ENCODE data around the gene ADAMTS2.

The ADAMTS2 gene

DNA sequence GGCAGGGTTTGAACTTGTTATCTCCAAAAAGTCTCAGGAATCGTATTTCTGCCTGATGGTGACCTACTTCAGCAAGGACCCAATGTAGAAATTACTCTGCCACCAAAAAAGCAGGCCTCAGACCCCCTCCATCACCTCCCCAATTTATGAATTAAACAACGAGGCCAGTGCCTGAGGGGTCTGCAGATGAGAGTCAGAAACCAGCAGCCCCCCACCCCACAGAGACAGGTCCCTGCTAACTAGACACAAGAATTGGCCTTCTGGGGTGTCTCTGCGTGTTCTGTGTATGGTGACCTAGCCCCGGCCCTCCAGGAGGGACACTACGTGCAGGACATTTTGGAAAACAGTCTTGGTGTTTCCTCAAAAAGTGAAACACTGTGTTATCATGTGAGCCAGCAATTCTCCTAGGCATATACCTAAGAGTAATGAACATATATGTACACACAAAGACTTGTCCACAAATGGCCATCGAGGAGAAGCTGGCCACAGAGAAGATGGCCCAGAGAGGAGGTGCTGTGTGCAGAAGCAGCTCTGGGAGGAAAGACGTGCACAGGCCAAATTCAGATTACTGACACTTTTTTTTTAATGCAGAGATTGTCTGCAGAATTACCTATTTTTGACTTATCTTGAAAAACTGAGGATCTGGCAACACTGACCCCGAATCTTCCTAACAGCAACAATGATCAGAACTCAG, 93.8 kb downstream of the ADAMTS2 start:
- no peak for DNase-seq

GRCh38 chr5:179250561-179251225, 94.6 kb downstream of the ADAMTS2 start:
- no peak for DNase-seq

DNA sequence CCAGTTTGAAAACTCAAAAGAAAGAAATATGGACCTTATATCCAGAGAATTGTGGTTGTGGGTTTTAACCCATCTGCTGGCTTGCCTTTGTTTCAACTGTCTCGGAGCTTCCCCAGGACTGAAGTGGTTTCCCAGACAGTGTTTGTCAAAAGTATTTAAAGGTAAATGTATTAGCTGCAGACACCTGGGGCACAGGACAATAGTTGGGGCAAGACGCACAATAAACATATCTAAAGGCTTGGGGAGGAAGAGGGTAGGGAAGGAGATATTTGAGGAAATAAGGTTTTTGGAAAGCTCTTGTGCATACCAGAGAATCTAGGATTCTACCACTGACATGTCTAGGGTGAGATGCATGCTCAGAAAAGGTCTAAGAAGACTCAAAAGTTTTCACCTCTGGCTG, 99.0 kb downstream of the ADAMTS2 start:
- no peak for DNase-seq

DNA sequence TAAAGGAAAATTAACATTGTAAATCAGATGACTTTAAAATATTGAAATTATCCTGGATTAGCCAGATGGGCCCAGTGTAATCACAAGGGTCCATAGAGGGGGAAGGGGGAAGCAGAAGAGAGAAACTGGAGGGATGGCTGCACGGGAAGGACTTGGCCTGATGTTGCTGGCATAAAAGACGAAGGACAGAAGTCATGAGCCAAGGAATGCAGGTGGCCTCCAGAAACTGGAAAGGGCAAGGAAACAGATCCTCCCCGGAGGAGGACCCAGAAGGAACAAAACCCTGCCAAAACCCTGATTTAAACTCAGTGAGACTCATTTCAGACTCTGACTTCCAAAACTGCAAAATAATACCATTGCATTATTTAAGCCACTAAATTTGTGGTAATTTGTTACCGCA, 100.2 kb downstream of the ADAMTS2 start:
- no peak for DNase-seq

GRCh38 chr5:179244044-179244443, 101.2 kb downstream of the ADAMTS2 start:
- DNase-seq: no peak

DNA sequence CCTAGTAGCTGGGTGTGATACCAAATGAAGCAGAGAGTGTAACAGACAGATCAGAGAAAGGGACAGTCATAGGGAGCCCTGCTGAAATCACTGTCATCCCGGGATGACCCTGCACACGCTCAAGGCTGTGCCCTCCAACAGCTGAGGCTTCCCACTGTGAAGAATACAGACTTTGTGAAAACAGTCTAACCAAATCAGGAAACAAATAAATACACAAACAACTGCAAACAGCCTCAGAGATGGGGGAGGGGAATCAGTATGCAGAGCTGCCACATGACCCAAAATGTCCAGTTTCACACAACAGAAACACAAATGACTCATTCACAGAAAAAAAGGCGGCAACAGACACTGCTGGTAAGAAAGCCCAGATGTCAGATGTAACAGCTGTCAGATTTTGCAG, 101.9 kb downstream of the ADAMTS2 start:
- DNase-seq: no peak

- DNase-seq: no peak
Observed at GRCh38 chr5:179242676-179243075, 102.6 kb downstream of the ADAMTS2 start.

GRCh38 chr5:179241764-179242370, 103.4 kb downstream of the ADAMTS2 start:
- DNase-seq: no peak

DNA sequence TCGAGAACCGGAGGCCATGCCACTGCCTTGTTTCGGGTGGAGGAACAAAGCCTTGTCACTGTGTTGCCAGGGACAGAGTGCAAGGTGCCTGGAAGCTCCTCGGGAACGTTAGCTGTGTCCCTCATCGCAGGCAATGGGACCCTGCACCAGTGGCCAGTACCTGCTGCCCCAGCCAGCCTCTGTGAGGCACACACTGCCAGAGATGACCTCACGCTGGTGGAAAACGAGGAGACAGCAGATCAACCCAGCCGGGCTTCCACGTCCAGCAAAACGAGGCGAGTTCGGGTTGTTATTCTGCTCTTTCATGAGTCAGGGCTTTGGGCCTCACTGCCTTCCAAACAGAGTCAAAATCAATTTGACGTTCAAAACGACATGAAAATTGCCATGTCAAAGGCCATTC, 104.1 kb downstream of the ADAMTS2 start:
- no peak for DNase-seq

- DNase-seq: no peak
Observed at GRCh38 chr5:179240561-179240960, 104.7 kb downstream of the ADAMTS2 start.

DNA sequence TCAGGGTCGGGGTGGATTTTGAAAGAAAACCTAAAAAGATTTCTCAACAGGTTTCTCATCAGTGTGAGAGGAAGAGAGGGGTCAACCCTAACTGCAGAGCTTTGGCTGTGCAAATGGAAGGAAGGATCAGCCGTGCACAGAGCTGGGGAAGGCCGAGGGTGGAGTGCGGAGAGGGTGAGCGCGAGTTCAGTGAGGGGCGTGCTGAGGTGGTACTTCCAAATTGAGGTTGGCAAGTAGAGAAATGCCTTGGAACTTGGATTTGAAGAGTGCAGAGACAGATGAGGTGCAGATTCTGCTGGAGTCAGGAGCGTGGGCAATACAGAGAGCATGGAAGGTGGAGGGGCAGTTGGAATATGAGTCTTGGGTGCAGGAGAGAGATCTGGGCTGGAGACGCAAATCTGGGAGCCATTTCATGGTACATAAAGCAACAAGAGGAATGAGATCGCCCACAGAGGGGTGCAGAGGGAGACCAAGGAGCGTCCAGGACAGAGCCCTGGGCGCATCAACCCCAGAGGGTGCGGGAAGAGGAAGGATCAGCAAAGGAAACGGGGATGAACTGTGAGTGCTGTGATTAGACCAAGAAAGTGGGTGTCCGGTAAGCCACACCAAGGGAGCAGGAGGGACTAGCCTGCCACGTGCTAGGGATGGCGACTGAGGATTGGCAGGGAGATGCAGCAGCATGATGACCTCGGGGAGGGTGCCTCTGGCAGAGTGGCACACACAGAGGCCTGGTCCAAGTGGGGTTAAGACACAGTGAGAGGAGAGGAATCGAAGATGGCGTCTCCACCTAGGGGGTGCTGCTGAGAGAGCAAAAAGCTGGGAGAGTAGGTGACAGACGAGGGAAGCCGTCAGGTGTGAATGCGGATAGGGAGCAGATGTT, 105.8 kb downstream of the ADAMTS2 start:
- no peak for DNase-seq

DNA sequence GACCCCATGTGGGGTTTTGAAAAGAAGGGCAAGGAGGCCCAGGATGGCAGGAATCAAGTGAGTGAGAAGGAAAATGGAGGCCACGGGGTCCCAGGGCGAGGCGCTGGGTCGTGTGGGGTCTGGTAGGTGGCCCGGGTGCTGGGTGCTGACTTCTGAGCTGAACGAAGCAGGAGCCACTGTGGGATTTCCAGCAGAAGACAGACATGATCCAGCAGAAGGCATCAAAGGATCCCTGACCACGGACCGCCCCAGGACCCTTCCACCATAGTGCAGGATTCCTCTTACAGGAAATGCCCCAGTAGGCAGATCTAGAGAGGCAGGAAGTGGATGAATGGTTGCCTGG, 106.7 kb downstream of the ADAMTS2 start:
- no peak for DNase-seq

- DNase-seq: no peak
Observed at GRCh38 chr5:179237770-179238627, 107.3 kb downstream of the ADAMTS2 start.

GRCh38 chr5:179235416-179236400, 109.6 kb downstream of the ADAMTS2 start:
- no peak for DNase-seq

GRCh38 chr5:179234563-179235135, 110.6 kb downstream of the ADAMTS2 start:
- DNase-seq: no peak

- no peak for DNase-seq
Observed at GRCh38 chr5:179233909-179234562, 111.2 kb downstream of the ADAMTS2 start.

DNA sequence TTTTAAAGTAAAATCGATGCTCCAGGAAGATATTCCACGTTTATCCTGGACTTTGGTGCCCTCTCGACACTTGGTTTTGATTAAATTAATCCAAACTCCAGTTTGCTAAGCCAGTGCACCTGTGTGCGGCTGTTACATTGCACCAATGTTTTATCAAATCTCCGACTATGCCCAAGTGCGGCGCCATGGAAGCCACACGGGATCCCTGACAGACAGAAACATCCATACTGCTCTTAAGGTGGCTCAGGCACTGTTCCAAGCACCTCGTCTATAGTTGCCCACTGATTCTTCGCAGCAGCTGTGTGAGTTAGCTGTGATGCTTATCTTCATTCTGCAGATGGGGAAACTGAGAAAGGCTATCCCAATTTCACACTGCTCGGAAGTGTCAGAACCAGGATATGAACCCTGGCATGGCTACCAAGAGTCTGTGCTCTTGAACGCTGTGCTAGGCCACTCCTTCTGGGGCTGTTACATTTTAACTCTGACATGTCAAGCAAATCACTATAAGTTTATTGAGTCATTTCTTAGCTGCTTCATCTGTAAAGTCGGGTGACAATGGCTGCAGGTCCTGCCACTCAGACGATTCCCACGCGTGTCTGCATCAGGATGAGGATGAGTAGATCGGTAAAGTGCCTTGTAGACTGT, 113.0 kb downstream of the ADAMTS2 start:
- no peak for DNase-seq

- DNase-seq: no peak
Observed at GRCh38 chr5:179231309-179231708, 114.0 kb downstream of the ADAMTS2 start.

DNA sequence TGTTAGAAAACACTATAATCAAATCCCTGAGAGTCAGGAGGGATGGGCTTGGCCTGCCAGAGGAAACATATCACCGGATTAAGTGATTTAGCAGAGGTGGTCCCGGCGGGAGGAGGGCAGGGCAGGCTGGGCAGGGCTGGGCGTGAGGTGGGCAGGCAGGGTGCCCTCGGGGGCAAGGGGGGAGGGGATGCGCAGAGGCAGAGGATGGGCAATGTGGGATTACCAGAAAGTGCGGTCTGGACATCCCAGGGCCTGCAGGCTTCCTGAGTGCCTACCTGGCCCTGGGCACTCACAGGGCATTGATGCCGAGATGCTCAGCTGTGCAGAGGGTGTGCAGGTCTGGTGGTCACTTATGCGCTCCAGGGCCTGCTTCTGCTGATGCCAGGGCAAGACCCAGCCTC, 115.2 kb downstream of the ADAMTS2 start:
- no peak for DNase-seq
